Gastrocnemius medialis (tissue), 4 donors: ENCODE measurements around the gene KLHL21. TPM values are rescaled to one million over a fixed set of nuclear protein-coding genes. Genes with fewer than 3 reads are reported as not detected.
A peak's percentile ranks its signal among the peaks of the same experiment; 100 is the strongest.

Experiments
- ATAC-seq, 2 donors: fragments of 150-250 bp; one replicate each; pipeline ENCODE4 v1.9.1; 2016
- DNase-seq, 2 donors: peaks; one replicate each; pipeline ENCODE4 v3.0.0-alpha.2; 2019
- H3K27ac ChIP-seq, 4 donors: fragments of 200-600 bp; sonication (generic); 1 replicate in 1 of 4; 2 replicates in 3 of 4; pipeline ENCODE4 v1.5.1; 2016 to 2018; ENCODE audit warnings: mild to moderate bottlenecking in 2 of 4, moderate library complexity in 1 of 4
- H3K27me3 ChIP-seq, 3 donors: fragments of 200-600 bp; sonication (generic) in 2 of 3; 1 replicate in 1 of 3; 2 replicates in 2 of 3; pipeline versions ENCODE4 v1.5.1 to v1.6.0; 2016 to 2019; ENCODE audit warnings: mild to moderate bottlenecking in 1 of 3, moderate library complexity in 1 of 3
- H3K36me3 ChIP-seq, 2 donors: fragments of 200-600 bp; sonication (generic) in 1 of 2; one replicate each; pipeline ENCODE4 v1.5.1; 2017 to 2018
- H3K4me1 ChIP-seq, 2 donors: fragments of 200-600 bp; sonication (generic) in 1 of 2; one replicate each; pipeline ENCODE4 v1.5.1; 2016 to 2017; ENCODE audit warnings: mild to moderate bottlenecking in 2 of 2
- H3K4me3 ChIP-seq, 4 donors: fragments of 200-600 bp; sonication (generic) in 3 of 4; 1 replicate in 1 of 4; 2 replicates in 3 of 4; pipeline ENCODE4 v1.5.1; 2016 to 2019; ENCODE audit warnings: mild to moderate bottlenecking in 2 of 4
- H3K9me3 ChIP-seq, 3 donors: fragments of 200-600 bp; sonication (generic) in 2 of 3; 1 replicate in 1 of 3; 2 replicates in 2 of 3; pipeline ENCODE4 v1.5.1; 2016 to 2019
- CTCF ChIP-seq, 5 experiments: fragments of 450-650 bp in 3 of 5; fragments of 200-600 bp in 2 of 5; sonication (generic) in 2 of 5; IDR thresholded peaks in 4 of 5; conservative IDR thresholded peaks in 1 of 5; 1 replicate in 4 of 5; 2 replicates in 1 of 5; pipeline ENCODE4 v1.5.1; 2016 to 2019; ENCODE audit warnings: antibody characterized with exemption in 5 of 5, mild to moderate bottlenecking in 3 of 5, moderate library complexity in 3 of 5
- POLR2A ChIP-seq, 2 donors: fragments of 450-650 bp; IDR thresholded peaks; one replicate each; pipeline ENCODE4 v1.6.1; 2017; ENCODE audit warnings: antibody characterized with exemption in 2 of 2, mild to moderate bottlenecking in 2 of 2, moderate library complexity in 2 of 2
- in situ Hi-C, 4 donors: fragments of 200-750 bp; cut with MboI; loops; one replicate each; pipeline versions ENCODE4 v1.15.0 to v1.8.0; 2017; ENCODE audit warnings: low sequenced_read_pairs in 4 of 4
- intact Hi-C: fragments of 100-400 bp; cut with DNase I; formaldehyde crosslinking; loops from one replicate; pipeline ENCODE4 v1.15.1; 2023; ENCODE audit warnings: low total_unique reads
- total RNA-seq, 4 donors: library from RNA; depleted of rRNA; stranded (reverse); fragments of >200 nt; gene quantifications; one replicate each; pipeline versions ENCODE4 v1.1.0 to v1.2.3, GENCODE V29; 2016

The KLHL21 gene
- total RNA-seq, 4 donors from 2014 or later, result 176 to 481 (median 267) TPM

GRCh38 chr1:6554031-6554906 is 48.4 kb downstream of the KLHL21 start, which contains the start of gene NOL9:
Gene NOL9, minus strand, starts transcription at chr1:6554513. Its CDS starts 11 bp downstream, at chr1:6554502.
- Histone ChIP-seq H3K4me3 (peak within 1 kb of the TSS; percentile 75 to 100 (median 96)), H3K4me1 (peaks cover 21 to 24% of the 10 kb centered on the region in 2 donors), H3K27me3 (no peaks in the 10 kb centered on the region), H3K36me3 (peaks cover 0 to 12% of the 10 kb centered on the region in 2 donors), H3K9me3 (no peaks in the 10 kb centered on the region), H3K27ac (peak within 1 kb of the TSS; percentile 69 to 95 (median 79))
- peak; percentile 94 for ATAC-seq
- peak; percentile 95 to 99 (median 97) for TF ChIP-seq CTCF (IDR thresholded peaks at IDR 0.05 in 4 of 5, conservative IDR thresholded peaks at IDR 0.05 in 1 of 5)
- TF ChIP-seq POLR2A (IDR thresholded peaks at IDR 0.05), result peak; percentile 39 to 40
- DNase-seq, result peak; percentile 84 to 91
- in situ Hi-C loops (loop anchor here in 2 of 4 donors (5.0 to 10.0 kb wide), 3 partner anchors 83 to 141 kb away; no protein-coding TSS in a partner anchor), intact Hi-C loops (loop anchor here (1.0 to 5.0 kb wide), 6 partner anchors 25 to 663 kb away; partner anchors contain the start of genes DNAJC11, ICMT and ZBTB48)

GRCh38 chr1:6547301-6547700 is 55.4 kb downstream of the KLHL21 start:
- no peak for DNase-seq
- Histone ChIP-seq H3K4me3 (no peak overlapping the region), H3K4me1 (no peaks in the 10 kb centered on the region), H3K27ac (peak overlapping the region in 1 of 4 donors; percentile 22), H3K27me3 (no peaks in the 10 kb centered on the region), H3K9me3 (no peaks in the 10 kb centered on the region), H3K36me3 (peaks cover 0 to 68% of the 10 kb centered on the region in 2 donors)
- in situ Hi-C loops (no loop called here), intact Hi-C loops (no loop called here)
- TF ChIP-seq CTCF (IDR thresholded peaks at IDR 0.05 in 4 of 5, conservative IDR thresholded peaks at IDR 0.05 in 1 of 5) (no peak), POLR2A (IDR thresholded peaks at IDR 0.05) (no peak)
- ATAC-seq, result no peak

GRCh38 chr1:6546326-6546725 is 56.3 kb downstream of the KLHL21 start:
- no peak for TF ChIP-seq POLR2A (IDR thresholded peaks at IDR 0.05)
- no peak for TF ChIP-seq CTCF (IDR thresholded peaks at IDR 0.05 in 4 of 5, conservative IDR thresholded peaks at IDR 0.05 in 1 of 5)
- in situ Hi-C loops, result no loop called here
- Histone ChIP-seq H3K4me3 (no peak overlapping the region), H3K9me3 (no peaks in the 10 kb centered on the region), H3K36me3 (peaks cover 0 to 76% of the 10 kb centered on the region in 2 donors), H3K27ac (peak overlapping the region in 1 of 4 donors; percentile 10), H3K27me3 (no peaks in the 10 kb centered on the region), H3K4me1 (no peaks in the 10 kb centered on the region)
- DNase-seq, result no peak
- no peak for ATAC-seq
- intact Hi-C loops, result no loop called here

GRCh38 chr1:6545276-6546112 is 57.2 kb downstream of the KLHL21 start:
- Histone ChIP-seq H3K4me3 (no peak overlapping the region), H3K36me3 (peaks cover 0 to 83% of the 10 kb centered on the region in 2 donors), H3K4me1 (no peaks in the 10 kb centered on the region), H3K27ac (peak overlapping the region in 1 of 4 donors; percentile 10), H3K27me3 (no peaks in the 10 kb centered on the region), H3K9me3 (no peaks in the 10 kb centered on the region)
- TF ChIP-seq POLR2A (IDR thresholded peaks at IDR 0.05) (no peak), CTCF (IDR thresholded peaks at IDR 0.05 in 4 of 5, conservative IDR thresholded peaks at IDR 0.05 in 1 of 5) (no peak)
- ATAC-seq (no peak), DNase-seq (no peak)
- in situ Hi-C loops, result no loop called here
- intact Hi-C loops, result no loop called here
